ENCODE data around the gene DCANP1. TPM values are rescaled to one million over a fixed set of nuclear protein-coding genes. Genes with fewer than 3 reads are reported as not detected.

The DCANP1 gene
- total and polyA plus RNA-seq, 2 of the 13 experiments (the other 11 are each of a cell fraction or from before 2014, with no cell fraction given): not detected

DNA sequence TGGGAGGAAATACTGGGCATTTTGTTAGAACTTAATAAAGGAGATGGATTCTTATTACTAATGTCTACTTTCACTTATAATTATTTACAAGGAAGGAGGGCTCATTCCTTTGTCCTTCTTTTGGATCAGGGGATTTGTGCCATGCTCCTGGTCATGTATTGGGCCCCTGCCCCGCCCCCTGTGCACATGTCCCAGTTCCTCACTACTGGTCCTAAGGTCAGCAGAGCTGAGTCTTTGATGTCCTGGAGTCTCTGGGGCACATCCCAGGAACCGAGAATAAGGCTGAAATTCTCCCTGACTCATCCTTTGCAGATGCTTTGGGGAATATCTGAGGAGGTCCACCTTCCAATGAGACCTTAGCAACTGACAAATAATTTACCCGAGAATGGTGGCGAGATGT, 24.6 kb upstream of the DCANP1 start (continued):
- TF ChIP-seq, protein P1, sequence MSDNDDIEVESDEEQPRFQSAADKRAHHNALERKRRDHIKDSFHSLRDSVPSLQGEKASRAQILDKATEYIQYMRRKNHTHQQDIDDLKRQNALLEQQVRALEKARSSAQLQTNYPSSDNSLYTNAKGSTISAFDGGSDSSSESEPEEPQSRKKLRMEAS (IDR thresholded peaks at IDR 0.05): peak; percentile 46; the same call in 1 of the 2 replicates
- TF ChIP-seq FOSL2 (CRISPR knock-in tag; IDR thresholded peaks at IDR 0.05) (0 out of 2 replicates have a peak, but pooled peaks have one; percentile 13), SAP130 (CRISPR knock-in tag; IDR thresholded peaks at IDR 0.05; ENCODE audit: low read depth) (peak; percentile 29; the same call in 1 of the 2 replicates), MLLT10 (CRISPR knock-in tag; IDR thresholded peaks at IDR 0.05) (no peak)

DNA sequence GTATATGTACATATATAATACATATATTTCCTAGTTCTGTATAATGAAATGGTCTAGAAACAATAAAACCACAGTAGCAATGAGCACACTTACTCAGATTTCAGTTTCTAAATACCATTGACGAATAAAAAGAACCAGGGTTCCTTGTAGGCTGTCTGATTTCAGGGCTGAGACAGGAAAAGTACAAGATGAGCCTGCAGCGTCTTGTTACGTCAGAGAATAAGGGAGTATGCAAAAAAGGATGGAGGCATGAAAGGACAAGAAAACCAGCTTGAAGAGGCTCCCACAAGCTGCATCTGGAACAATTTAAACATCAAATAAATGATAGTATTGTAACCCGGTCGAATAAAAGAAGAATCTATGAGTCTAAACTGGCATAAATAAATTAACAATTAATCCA, 22.8 kb upstream of the DCANP1 start:
- no TSS peak for BruUV-seq (replicated peaks)
- TF ChIP-seq ZNF331 (CRISPR knock-in tag; IDR thresholded peaks at IDR 0.05): no peak
- TF ChIP-seq REXO4 (CRISPR knock-in tag; IDR thresholded peaks at IDR 0.05; ENCODE audit: borderline replicate concordance): no peak
- ATAC-seq: no peak
- no peaks in the 10 kb centered on the region for H3K79me2 ChIP-seq (ENCODE audit: insufficient read depth, low read length)
- in situ Hi-C loops (cut with HindIII; ENCODE audit: extremely low pct_ligation_motif_present, low pct_unique_long_range_greater_than_20kb): loop anchor here (5.0 to 25.0 kb wide), 2 partner anchors 82 to 267 kb away; no protein-coding TSS in a partner anchor
- H3K9ac ChIP-seq (ENCODE audit: insufficient read depth, low read depth, low read length): no peak overlapping the region
- H3K4me2 ChIP-seq (ENCODE audit: low read depth, low read length): no peak overlapping the region
- no peak overlapping the region for H2AFZ ChIP-seq (ENCODE audit: low read length)
- no peak for FAIRE-seq
- H3K36me3 ChIP-seq (replicated peaks in 1 of 2; ENCODE audit: control insufficient read depth in 1 of 2, insufficient read depth in 2 of 2, low read length in 2 of 2): no peaks in the 10 kb centered on the region
- no peaks in the 10 kb centered on the region for H4K20me1 ChIP-seq (ENCODE audit: insufficient read depth, low read length)
- no peak overlapping the region for H3K27ac ChIP-seq (ENCODE audit: extremely low read length, insufficient read depth, low read length)
- no peak for DNase-seq (ENCODE audit: low spot score)
- peaks cover 20% of the 10 kb centered on the region for H3K4me1 ChIP-seq (ENCODE audit: insufficient read depth, low read length)
- no peaks in the 10 kb centered on the region for H3K9me3 ChIP-seq (ENCODE audit: low read length)
- POLR2A ChIA-PET: no interaction called here
- CTCF ChIA-PET (ENCODE audit: low intra/inter-chr PET ratio, low total read pairs): no interaction called here
- H3K4me3 ChIP-seq (replicated peaks in 1 of 3; ENCODE audit: insufficient read depth in 1 of 3, low read depth in 2 of 3, low read length in 3 of 3): no peak overlapping the region
- 85% methylated on average over 5 of the region's 5 CpGs for WGBS (ENCODE audit: low lambda C conversion rate)
- intact Hi-C loops (cut with micrococcal nuclease; ENCODE audit: unreplicated experiment): no loop called here
- peaks cover 0 to 11% of the 10 kb centered on the region in 2 experiments; a peak in 2 of 5 replicates for H3K27me3 ChIP-seq (ENCODE audit: control insufficient read depth in 1 of 2, insufficient read depth in 2 of 2, low read length in 2 of 2)

DNA sequence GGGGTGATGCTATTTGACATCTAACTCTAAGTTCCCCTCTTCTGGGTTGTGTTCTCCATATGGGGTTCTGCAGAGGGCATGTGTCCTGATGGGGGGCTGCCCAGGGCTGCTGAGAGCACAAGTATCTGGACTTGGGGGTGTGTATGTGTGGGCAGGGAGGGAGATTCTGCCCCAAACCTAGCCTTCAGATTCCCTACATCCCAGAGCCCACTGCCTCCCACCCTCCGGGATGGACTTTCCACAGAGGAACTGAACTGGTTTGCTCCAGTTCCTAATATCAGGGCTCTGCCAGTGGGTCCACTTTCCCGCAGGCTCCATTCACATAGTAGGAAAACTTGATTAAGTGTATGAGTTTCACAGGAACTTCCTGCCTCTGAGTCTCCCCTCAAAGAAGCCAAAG, 21.4 kb upstream of the DCANP1 start:
- Histone ChIP-seq H3K27ac (ENCODE audit: extremely low read length, insufficient read depth, low read length) (no peak overlapping the region), H4K20me1 (ENCODE audit: insufficient read depth, low read length) (no peaks in the 10 kb centered on the region), H3K9ac (ENCODE audit: insufficient read depth, low read depth, low read length) (no peak overlapping the region), H3K27me3 (ENCODE audit: control insufficient read depth in 1 of 2, insufficient read depth in 2 of 2, low read length in 2 of 2) (peaks cover 0 to 11% of the 10 kb centered on the region in 2 experiments; a peak in 2 of 5 replicates), H3K79me2 (ENCODE audit: insufficient read depth, low read length) (no peaks in the 10 kb centered on the region), H2AFZ (ENCODE audit: low read length) (no peak overlapping the region), H3K4me2 (ENCODE audit: low read depth, low read length) (no peak overlapping the region), H3K4me3 (replicated peaks in 1 of 3; ENCODE audit: insufficient read depth in 1 of 3, low read depth in 2 of 3, low read length in 3 of 3) (no peak overlapping the region), H3K9me3 (ENCODE audit: low read length) (no peaks in the 10 kb centered on the region), H3K36me3 (replicated peaks in 1 of 2; ENCODE audit: control insufficient read depth in 1 of 2, insufficient read depth in 2 of 2, low read length in 2 of 2) (no peaks in the 10 kb centered on the region), H3K4me1 (ENCODE audit: insufficient read depth, low read length) (peaks cover 20% of the 10 kb centered on the region)
- BruUV-seq (replicated peaks): no TSS peak
- in situ Hi-C loops (cut with HindIII; ENCODE audit: extremely low pct_ligation_motif_present, low pct_unique_long_range_greater_than_20kb) (loop anchor here (5.0 to 25.0 kb wide), 2 partner anchors 84 to 269 kb away; no protein-coding TSS in a partner anchor), intact Hi-C loops (cut with micrococcal nuclease; ENCODE audit: unreplicated experiment) (no loop called here)
- WGBS (ENCODE audit: low lambda C conversion rate): 75% methylated on average over 1 of the region's 2 CpGs
- ChIA-PET CTCF (ENCODE audit: low intra/inter-chr PET ratio, low total read pairs) (no interaction called here), POLR2A (no interaction called here)
- FAIRE-seq (no peak), ATAC-seq (no peak), DNase-seq (ENCODE audit: low spot score) (no peak)
- TF ChIP-seq CBFB (CRISPR knock-in tag; IDR thresholded peaks at IDR 0.05) (no peak), ZNF260 (CRISPR knock-in tag; IDR thresholded peaks at IDR 0.05; ENCODE audit: borderline replicate concordance, low read depth) (no peak), ZFP36L2 (CRISPR knock-in tag; IDR thresholded peaks at IDR 0.05) (no peak), NCOR1 (IDR thresholded peaks at IDR 0.05; ENCODE audit: borderline replicate concordance, low read length) (no peak), HCFC1 (IDR thresholded peaks at IDR 0.05; ENCODE audit: low read depth, low read length) (no peak), GZF1 (CRISPR knock-in tag; IDR thresholded peaks at IDR 0.05) (no peak), ZNF773 (CRISPR knock-in tag; IDR thresholded peaks at IDR 0.05; ENCODE audit: borderline replicate concordance) (no peak), ZNF20 (CRISPR knock-in tag; IDR thresholded peaks at IDR 0.05) (no peak), ZBTB7B (CRISPR knock-in tag; IDR thresholded peaks at IDR 0.05) (no peak)
- TF ChIP-seq, protein P2, sequence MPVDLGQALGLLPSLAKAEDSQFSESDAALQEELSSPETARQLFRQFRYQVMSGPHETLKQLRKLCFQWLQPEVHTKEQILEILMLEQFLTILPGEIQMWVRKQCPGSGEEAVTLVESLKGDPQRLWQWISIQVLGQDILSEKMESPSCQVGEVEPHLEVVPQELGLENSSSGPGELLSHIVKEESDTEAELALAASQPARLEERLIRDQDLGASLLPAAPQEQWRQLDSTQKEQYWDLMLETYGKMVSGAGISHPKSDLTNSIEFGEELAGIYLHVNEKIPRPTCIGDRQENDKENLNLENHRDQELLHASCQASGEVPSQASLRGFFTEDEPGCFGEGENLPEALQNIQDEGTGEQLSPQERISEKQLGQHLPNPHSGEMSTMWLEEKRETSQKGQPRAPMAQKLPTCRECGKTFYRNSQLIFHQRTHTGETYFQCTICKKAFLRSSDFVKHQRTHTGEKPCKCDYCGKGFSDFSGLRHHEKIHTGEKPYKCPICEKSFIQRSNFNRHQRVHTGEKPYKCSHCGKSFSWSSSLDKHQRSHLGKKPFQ (CRISPR knock-in tag; IDR thresholded peaks at IDR 0.05; ENCODE audit: insufficient replicate concordance): no peak

All from HepG2 (cell line).